HepG2 (cell line): ENCODE measurements around the gene TRIM8.

Source experiments
- CEBPB ChIP-seq: IDR thresholded peaks from 2 replicates; pipeline ENCODE4 v1.6.1; 2011; ENCODE audit warnings: low read depth, low read length, improper control_type of control experiment, borderline replicate concordance
- CTCF ChIP-seq: sonication (generic); formaldehyde crosslinking; IDR thresholded peaks from 2 replicates; pipeline ENCODE4 v1.5.0; 2020; ENCODE audit warnings: mild to moderate bottlenecking, missing genetic modification reagents, moderate library complexity
- EP300 ChIP-seq, 3 experiments: sonication (generic) in 1 of 3; formaldehyde crosslinking in 1 of 3; IDR thresholded peaks; 2 replicates each; pipeline versions ENCODE4 v1.5.1 to v1.6.1; 2011 to 2020; ENCODE audit warnings: low read depth in 2 of 3, low read length in 2 of 3, borderline replicate concordance in 1 of 3, improper control_type of control experiment in 1 of 3, mild to moderate bottlenecking in 1 of 3, missing genetic modification reagents in 1 of 3, moderate library complexity in 1 of 3
- EZH2 ChIP-seq: conservative IDR thresholded peaks from 2 replicates; pipeline ENCODE4 v1.6.1; 2012; ENCODE audit warnings: mild to moderate bottlenecking, low read depth, low read length, moderate library complexity
- GZF1 ChIP-seq: sonication (generic); formaldehyde crosslinking; IDR thresholded peaks from 2 replicates; pipeline ENCODE4 v1.5.1; 2020; ENCODE audit warnings: mild to moderate bottlenecking, missing genetic modification reagents
- HDAC2 ChIP-seq: sonication (generic); formaldehyde crosslinking; IDR thresholded peaks from 2 replicates; pipeline ENCODE4 v1.4.0; 2020; ENCODE audit warnings: missing genetic modification reagents
- ZNF10 ChIP-seq: sonication (generic); formaldehyde crosslinking; IDR thresholded peaks from 2 replicates; pipeline ENCODE4 v1.4.0; 2020; ENCODE audit warnings: mild to moderate bottlenecking, low read depth, missing genetic modification reagents, borderline replicate concordance
- ZNF207 ChIP-seq: fragments of 450-650 bp; IDR thresholded peaks from 2 replicates; pipeline ENCODE4 v1.6.1; 2016; ENCODE audit warnings: antibody characterized with exemption, borderline replicate concordance
- ZNF776 ChIP-seq: sonication (generic); formaldehyde crosslinking; IDR thresholded peaks from 2 replicates; pipeline ENCODE4 v1.4.0; 2020; ENCODE audit warnings: mild to moderate bottlenecking, missing genetic modification reagents
- ZUFSP ChIP-seq: sonication (generic); formaldehyde crosslinking; IDR thresholded peaks from 2 replicates; pipeline ENCODE4 v1.9.0; 2021; ENCODE audit warnings: missing genetic modification reagents, mild to moderate bottlenecking, borderline replicate concordance

GRCh38 chr10:102675011-102675665 lies 30.9 kb downstream of the TRIM8 start:
- TF ChIP-seq ZNF10 (CRISPR knock-in tag) (no peak), CTCF (CRISPR knock-in tag) (no peak), ZNF207 (no peak), CEBPB (no peak), ZUFSP (CRISPR knock-in tag) (no peak), HDAC2 (CRISPR knock-in tag) (no peak), EP300 (IDR thresholded peaks at IDR 0.05; ENCODE audit: low read depth in 2 of 2, low read length in 2 of 2) (no peak), EP300 (CRISPR knock-in tag; IDR thresholded peaks at IDR 0.05; ENCODE audit: borderline replicate concordance) (no peak), GZF1 (CRISPR knock-in tag) (no peak), EZH2 (no peak), ZNF776 (CRISPR knock-in tag) (no peak)
